Measurements from ENCODE around the gene MICAL3.

- TF ChIP-seq CTCF (IDR thresholded peaks at IDR 0.05) = no peak
- no peak for TF ChIP-seq ZFX (IDR thresholded peaks at IDR 0.05; ENCODE audit: borderline replicate concordance)
These were observed 101.1 kb downstream of the MICAL3 start for GRCh38 chr22:17922925-17923903.
